ENCODE data around the gene DRD2. TPM values are rescaled to one million over a fixed set of nuclear protein-coding genes. Genes with fewer than 3 reads are reported as not detected.

The DRD2 gene
- total RNA-seq, 2 experiments from 2014 or later: not detected

DNA sequence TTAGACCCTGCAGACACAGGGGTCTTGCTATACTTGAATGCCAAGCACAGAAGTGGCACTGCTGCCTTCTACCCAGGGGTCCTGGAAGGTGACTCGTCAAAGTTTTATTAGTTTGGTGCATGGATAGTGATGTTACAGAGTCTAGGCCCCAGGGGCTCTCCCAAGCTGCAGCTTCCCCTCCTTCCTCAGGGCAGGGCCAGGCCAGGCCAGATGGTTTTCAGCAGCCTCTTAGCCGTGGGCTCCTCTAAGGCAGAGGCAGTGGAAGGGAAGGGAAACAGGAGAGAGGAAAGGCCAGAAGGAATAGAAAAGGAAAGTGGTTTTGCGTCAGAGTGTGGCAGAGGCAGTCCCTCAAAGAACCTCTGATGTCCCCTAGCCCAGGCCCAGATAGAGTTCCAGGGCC is 65.7 kb downstream of the DRD2 start:
- intact Hi-C loops (cut with DNase I, micrococcal nuclease): no loop called here
- Mint-ChIP-seq H3K27me3 (no peaks in the 10 kb centered on the region), H3K36me3 (ENCODE audit: low read depth) (no peaks in the 10 kb centered on the region)

DNA sequence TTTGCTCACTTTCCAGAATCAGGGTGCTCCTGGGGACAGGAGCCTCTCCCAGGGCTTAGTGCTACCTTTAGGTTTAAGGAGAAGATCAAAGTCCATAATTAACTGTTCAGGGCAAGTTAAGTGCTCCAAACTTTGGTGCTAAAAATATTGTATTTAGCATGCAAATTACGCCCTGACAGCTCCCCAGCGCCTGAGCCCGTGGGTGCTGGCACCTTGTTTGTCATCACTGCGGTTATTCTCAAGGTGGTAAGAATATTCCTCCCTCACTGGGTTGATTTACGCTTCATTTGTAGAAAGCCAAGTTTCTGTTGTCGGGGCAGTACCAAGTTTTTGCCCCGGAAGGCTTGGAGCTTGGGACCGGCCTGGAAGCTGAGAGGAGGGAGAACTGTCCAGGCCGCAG is 66.3 kb downstream of the DRD2 start:
- ATAC-seq (ENCODE audit: poor library complexity) (no peak), DNase-seq (no peak)
- Histone ChIP-seq H3K4me1 (ENCODE audit: insufficient read depth, low read length) (no peaks in the 10 kb centered on the region), H3K4me3 (ENCODE audit: low read length) (no peak overlapping the region), H3K27me3 (ENCODE audit: control insufficient read depth in 1 of 2, insufficient read depth in 2 of 2, low read length in 2 of 2) (peaks cover 0 to 3% of the 10 kb centered on the region in 2 experiments), H3K9me3 (ENCODE audit: control insufficient read depth in 1 of 2, insufficient read depth in 1 of 2, low read length in 2 of 2) (no peaks in the 10 kb centered on the region), H3K27ac (ENCODE audit: low read depth in 1 of 2, low read length in 2 of 2) (no peak overlapping the region), H3K36me3 (ENCODE audit: insufficient read depth, low read length) (no peaks in the 10 kb centered on the region)
- ChIA-PET POLR2A (no interaction called here), CTCF (no interaction called here)
- H3K9me3 Mint-ChIP-seq: no peaks in the 10 kb centered on the region
- H3K36me3 Mint-ChIP-seq (ENCODE audit: low read depth): no peaks in the 10 kb centered on the region
- H3K27me3 Mint-ChIP-seq: no peaks in the 10 kb centered on the region
- no peaks in the 10 kb centered on the region for H3K4me1 Mint-ChIP-seq (ENCODE audit: low read depth)
- no peak overlapping the region for H3K4me3 Mint-ChIP-seq
- H3K27ac Mint-ChIP-seq: no peak overlapping the region
- intact Hi-C loops (cut with DNase I, micrococcal nuclease): no loop called here
- TF ChIP-seq, protein P1, sequence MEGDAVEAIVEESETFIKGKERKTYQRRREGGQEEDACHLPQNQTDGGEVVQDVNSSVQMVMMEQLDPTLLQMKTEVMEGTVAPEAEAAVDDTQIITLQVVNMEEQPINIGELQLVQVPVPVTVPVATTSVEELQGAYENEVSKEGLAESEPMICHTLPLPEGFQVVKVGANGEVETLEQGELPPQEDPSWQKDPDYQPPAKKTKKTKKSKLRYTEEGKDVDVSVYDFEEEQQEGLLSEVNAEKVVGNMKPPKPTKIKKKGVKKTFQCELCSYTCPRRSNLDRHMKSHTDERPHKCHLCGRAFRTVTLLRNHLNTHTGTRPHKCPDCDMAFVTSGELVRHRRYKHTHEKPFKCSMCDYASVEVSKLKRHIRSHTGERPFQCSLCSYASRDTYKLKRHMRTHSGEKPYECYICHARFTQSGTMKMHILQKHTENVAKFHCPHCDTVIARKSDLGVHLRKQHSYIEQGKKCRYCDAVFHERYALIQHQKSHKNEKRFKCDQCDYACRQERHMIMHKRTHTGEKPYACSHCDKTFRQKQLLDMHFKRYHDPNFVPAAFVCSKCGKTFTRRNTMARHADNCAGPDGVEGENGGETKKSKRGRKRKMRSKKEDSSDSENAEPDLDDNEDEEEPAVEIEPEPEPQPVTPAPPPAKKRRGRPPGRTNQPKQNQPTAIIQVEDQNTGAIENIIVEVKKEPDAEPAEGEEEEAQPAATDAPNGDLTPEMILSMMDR (IDR thresholded peaks at IDR 0.05): no peak

More for the DNA sequence above, 65.7 kb downstream of the DRD2 start:
- Histone ChIP-seq H3K36me3 (ENCODE audit: insufficient read depth, low read length) (no peaks in the 10 kb centered on the region), H3K27ac (ENCODE audit: low read depth in 1 of 2, low read length in 2 of 2) (no peak overlapping the region), H3K9me3 (ENCODE audit: control insufficient read depth in 1 of 2, insufficient read depth in 1 of 2, low read length in 2 of 2) (no peaks in the 10 kb centered on the region), H3K4me3 (ENCODE audit: low read length) (no peak overlapping the region), H3K27me3 (ENCODE audit: control insufficient read depth in 1 of 2, insufficient read depth in 2 of 2, low read length in 2 of 2) (peaks cover 0 to 3% of the 10 kb centered on the region in 2 experiments), H3K4me1 (ENCODE audit: insufficient read depth, low read length) (no peaks in the 10 kb centered on the region)
- DNase-seq (no peak), ATAC-seq (ENCODE audit: poor library complexity) (no peak)
- H3K4me1 Mint-ChIP-seq (ENCODE audit: low read depth): no peaks in the 10 kb centered on the region
- H3K9me3 Mint-ChIP-seq: no peaks in the 10 kb centered on the region
- no peak overlapping the region for H3K4me3 Mint-ChIP-seq
- ChIA-PET CTCF (no interaction called here), POLR2A (no interaction called here)
- no peak overlapping the region for H3K27ac Mint-ChIP-seq
- TF ChIP-seq, protein P1 (IDR thresholded peaks at IDR 0.05): no peak

DNA sequence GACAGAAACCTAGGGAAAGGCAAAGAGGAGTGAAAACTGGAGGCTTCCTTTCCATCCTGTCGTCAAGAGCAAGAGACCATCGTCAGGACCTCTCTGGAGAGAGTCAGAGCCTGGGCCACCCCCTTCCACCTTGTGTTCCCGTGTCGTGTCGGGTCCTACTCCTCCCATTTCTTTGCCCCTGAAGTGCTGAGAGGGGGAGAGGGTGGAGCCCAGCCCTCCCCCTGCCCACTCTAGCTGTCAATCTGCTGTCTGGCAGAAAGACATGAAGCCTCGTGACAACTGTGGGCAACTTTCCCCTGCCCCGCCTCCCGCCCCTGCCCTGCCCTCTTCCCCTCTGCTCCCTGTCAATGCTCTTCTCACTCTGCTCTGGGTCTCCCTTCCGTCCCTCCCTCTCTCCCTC is 67.0 kb downstream of the DRD2 start:
- DNase-seq (no peak), ATAC-seq (ENCODE audit: poor library complexity) (no peak)
- no peak overlapping the region for H3K27ac Mint-ChIP-seq
- no peaks in the 10 kb centered on the region for H3K36me3 Mint-ChIP-seq (ENCODE audit: low read depth)
- peaks cover 0 to 3% of the 10 kb centered on the region in 2 experiments for H3K27me3 ChIP-seq (ENCODE audit: control insufficient read depth in 1 of 2, insufficient read depth in 2 of 2, low read length in 2 of 2)
- POLR2A ChIA-PET: no interaction called here
- no peak overlapping the region for H3K4me3 ChIP-seq (ENCODE audit: low read length)
- H3K27ac ChIP-seq (ENCODE audit: low read depth in 1 of 2, low read length in 2 of 2): no peak overlapping the region
- CTCF ChIA-PET: no interaction called here
- H3K9me3 Mint-ChIP-seq: no peaks in the 10 kb centered on the region
- H3K27me3 Mint-ChIP-seq: no peaks in the 10 kb centered on the region
- H3K4me1 Mint-ChIP-seq (ENCODE audit: low read depth): no peaks in the 10 kb centered on the region
- H3K4me1 ChIP-seq (ENCODE audit: insufficient read depth, low read length): no peaks in the 10 kb centered on the region
- intact Hi-C loops (cut with DNase I, micrococcal nuclease): no loop called here
- H3K36me3 ChIP-seq (ENCODE audit: insufficient read depth, low read length): no peaks in the 10 kb centered on the region
- no peak overlapping the region for H3K4me3 Mint-ChIP-seq
- H3K9me3 ChIP-seq (ENCODE audit: control insufficient read depth in 1 of 2, insufficient read depth in 1 of 2, low read length in 2 of 2): no peaks in the 10 kb centered on the region
- TF ChIP-seq, protein P1 (IDR thresholded peaks at IDR 0.05): no peak

All from CD4-positive, alpha-beta T cell (primary cell).